CD14-positive monocyte (primary cell): ENCODE measurements around the gene CREB1. TPM values are rescaled to one million over a fixed set of nuclear protein-coding genes. Genes with fewer than 3 reads are reported as not detected.
A peak's percentile ranks its signal among the peaks of the same experiment; 100 is the strongest.

Source experiments
- DNase-seq, 3 donors: peaks; one replicate each; pipeline ENCODE4 v3.0.0-alpha.2; 2011 to 2022
- H2AFZ ChIP-seq: 2 replicates; pipeline ENCODE4 v1.6.0; 2012; ENCODE audit warnings: mild to moderate bottlenecking, low read depth, low read length, inconsistent platforms; ENCODE audit not compliant: insufficient read depth, poor library complexity, severe bottlenecking
- H3K27ac ChIP-seq, 2 donors: 1 replicate in 1 of 2; 2 replicates in 1 of 2; pipeline ENCODE4 v1.5.1; 2012 to 2013; ENCODE audit warnings: low read length in 2 of 2, control low read depth in 1 of 2, inconsistent platforms in 1 of 2, low read depth in 1 of 2, mild to moderate bottlenecking in 1 of 2
- H3K27me3 ChIP-seq, 2 donors: one replicate each; pipeline versions ENCODE4 v1.6.0 to v1.6.1; 2011 to 2013; ENCODE audit warnings: low read length in 2 of 2; ENCODE audit not compliant: control insufficient read depth in 2 of 2, insufficient read depth in 2 of 2
- H3K36me3 ChIP-seq, 2 donors: replicated peaks in 1 of 2; 1 replicate in 1 of 2; 2 replicates in 1 of 2; pipeline versions ENCODE4 v1.5.1 to v1.6.1; 2012 to 2013; ENCODE audit warnings: low read length in 2 of 2, control low read depth in 1 of 2, inconsistent platforms in 1 of 2, mild to moderate bottlenecking in 1 of 2; ENCODE audit not compliant: insufficient read depth in 2 of 2, control insufficient read depth in 1 of 2
- H3K4me1 ChIP-seq, 2 donors: 1 replicate in 1 of 2; 2 replicates in 1 of 2; pipeline versions ENCODE4 v1.5.1 to v1.6.1; 2012 to 2013; ENCODE audit warnings: low read length in 2 of 2, control low read depth in 1 of 2, inconsistent platforms in 1 of 2, mild to moderate bottlenecking in 1 of 2, moderate library complexity in 1 of 2; ENCODE audit not compliant: insufficient read depth in 2 of 2, control insufficient read depth in 1 of 2
- H3K4me2 ChIP-seq: replicated peaks from 2 replicates; pipeline ENCODE3; 2012; ENCODE audit warnings: low read length, moderate library complexity, mild to moderate bottlenecking; ENCODE audit not compliant: poor library complexity, severe bottlenecking; ENCODE audit errors: extremely low read depth
- H3K4me3 ChIP-seq, 3 experiments: fragments of 200-600 bp in 1 of 3; sonication (generic) in 1 of 3; replicated peaks in 1 of 3; 1 replicate in 2 of 3; 2 replicates in 1 of 3; pipeline ENCODE4 v1.5.1; 2011 to 2013; ENCODE audit warnings: low read length in 3 of 3, mild to moderate bottlenecking in 3 of 3, control low read depth in 2 of 3, low read depth in 2 of 3, inconsistent platforms in 1 of 3, moderate library complexity in 1 of 3
- H3K79me2 ChIP-seq: 2 replicates; pipeline ENCODE4 v1.6.0; 2012; ENCODE audit warnings: mild to moderate bottlenecking, control low read depth, inconsistent platforms, low read length, moderate library complexity; ENCODE audit not compliant: insufficient read depth
- H3K9ac ChIP-seq: 2 replicates; pipeline ENCODE4 v1.6.0; 2017; ENCODE audit warnings: low read length, mild to moderate bottlenecking; ENCODE audit not compliant: insufficient read depth, poor library complexity, severe bottlenecking
- H3K9me3 ChIP-seq, 2 donors: replicated peaks in 1 of 2; 1 replicate in 1 of 2; 2 replicates in 1 of 2; pipeline versions ENCODE4 v1.5.1 to v1.6.1; 2012 to 2013; ENCODE audit warnings: low read length in 2 of 2, control low read depth in 1 of 2; ENCODE audit not compliant: control insufficient read depth in 1 of 2, insufficient read depth in 1 of 2
- H4K20me1 ChIP-seq: 2 replicates; pipeline ENCODE4 v1.6.0; 2012; ENCODE audit warnings: mild to moderate bottlenecking, low read length, control low read depth, moderate library complexity; ENCODE audit not compliant: insufficient read depth
- H3K27ac Mint-ChIP-seq, 7 donors: one replicate each; pipeline ENCODE4 v1.8.0; 2020; ENCODE audit warnings: mild to moderate bottlenecking in 7 of 7, mixed read lengths in 7 of 7, moderate library complexity in 6 of 7, inconsistent platforms in 2 of 7
- H3K27me3 Mint-ChIP-seq, 3 donors: one replicate each; pipeline ENCODE4 v1.8.0; 2021 to 2022; ENCODE audit warnings: low read depth in 3 of 3, mild to moderate bottlenecking in 3 of 3, mixed read lengths in 3 of 3, moderate library complexity in 3 of 3, inconsistent platforms in 1 of 3
- H3K36me3 Mint-ChIP-seq, 2 donors: one replicate each; pipeline ENCODE4 v1.8.0; 2020; ENCODE audit warnings: mixed read lengths in 2 of 2, inconsistent platforms in 1 of 2, mild to moderate bottlenecking in 1 of 2
- H3K4me1 Mint-ChIP-seq: one replicate; pipeline ENCODE4 v1.8.0; 2020; ENCODE audit warnings: mild to moderate bottlenecking, mixed read lengths
- H3K4me3 Mint-ChIP-seq, 2 donors: one replicate each; pipeline ENCODE4 v1.8.0; 2020; ENCODE audit warnings: mild to moderate bottlenecking in 2 of 2, mixed read lengths in 2 of 2, moderate library complexity in 1 of 2
- H3K9me3 Mint-ChIP-seq, 7 donors: one replicate each; pipeline ENCODE4 v1.8.0; 2020 to 2022; ENCODE audit warnings: mixed read lengths in 7 of 7, mild to moderate bottlenecking in 6 of 7, moderate library complexity in 6 of 7, inconsistent platforms in 2 of 7
- CTCF ChIP-seq: fragments of 200-600 bp; IDR thresholded peaks from one replicate; pipeline ENCODE4 v1.8.0; 2022; ENCODE audit warnings: antibody characterized with exemption, mild to moderate bottlenecking
- WGBS: methylation state at CpG from one replicate; pipeline ENCODE4 v1.1.5; 2013; ENCODE audit warnings: missing lambda C conversion rate; ENCODE audit not compliant: insufficient coverage; 5-methylcytosine and 5-hydroxymethylcytosine counted together
- intact Hi-C, 2 donors: fragments of 100-400 bp; cut with micrococcal nuclease; formaldehyde crosslinking; loops; one replicate each; pipeline versions ENCODE4 v1.15.0 to v1.15.1; 2023
- polyA plus RNA-seq, 3 donors: library from polyadenylated mRNA; depleted of rRNA in 1 of 3; unstranded in 2 of 3; stranded (reverse) in 1 of 3; fragments of 300-500 nt in 2 of 3; fragments of >200 nt in 1 of 3; fragmentation: Illumina TruSeq in 2 of 3; gene quantifications; 1 replicate in 2 of 3; 2 replicates in 1 of 3; pipeline ENCODE4 v1.2.3, GENCODE V29; 2012 to 2021

The CREB1 gene
- polyA plus RNA-seq, 3 donors: 43.3 to 60.5 (median 55.2) TPM

- Histone ChIP-seq H2AFZ (no peak overlapping the region), H3K27ac (no peak overlapping the region), H3K9ac (no peak overlapping the region), H3K4me2 (no peak overlapping the region), H3K4me3 (no peak overlapping the region), H3K27me3 (no peaks in the 10 kb centered on the region), H3K79me2 (peaks cover 100% of the 10 kb centered on the region), H4K20me1 (peaks cover 100% of the 10 kb centered on the region), H3K9me3 (no peaks in the 10 kb centered on the region), H3K36me3 (peaks cover 0 to 2% of the 10 kb centered on the region in 2 donors), H3K4me1 (no peaks in the 10 kb centered on the region)
- Mint-ChIP-seq H3K27ac (no peak overlapping the region), H3K27me3 (peaks cover 0 to 1% (median 0%) of the 10 kb centered on the region in 3 donors), H3K36me3 (peaks cover 2 to 14% of the 10 kb centered on the region in 2 donors), H3K4me3 (no peak overlapping the region), H3K9me3 (peaks cover 0 to 4% (median 0%) of the 10 kb centered on the region in 7 donors), H3K4me1 (peaks cover 25% of the 10 kb centered on the region)
- TF ChIP-seq CTCF: no peak
- no peak for DNase-seq
- WGBS: no CpG with 5 or more reads among the region's 2 CpGs
- intact Hi-C loops: no loop called here
Observed at GRCh38 chr2:207549145-207549544, 19.4 kb downstream of the CREB1 start.

GRCh38 chr2:207558079-207558491, 28.3 kb downstream of the CREB1 start:
- intact Hi-C loops: no loop called here
- Histone ChIP-seq H3K79me2 (peaks cover 51% of the 10 kb centered on the region), H4K20me1 (peaks cover 67% of the 10 kb centered on the region), H3K4me3 (no peak overlapping the region), H3K4me2 (no peak overlapping the region), H3K4me1 (peaks cover 6 to 8% of the 10 kb centered on the region in 2 donors), H2AFZ (no peak overlapping the region), H3K36me3 (peaks cover 31 to 67% of the 10 kb centered on the region in 2 donors), H3K9ac (no peak overlapping the region), H3K9me3 (no peaks in the 10 kb centered on the region), H3K27me3 (no peaks in the 10 kb centered on the region), H3K27ac (peak overlapping the region in 1 of 2 donors; percentile 52)
- Mint-ChIP-seq H3K27ac (peak overlapping the region in 5 of 7 donors; percentile 3 to 72 (median 54)), H3K4me3 (no peak overlapping the region), H3K27me3 (peaks cover 0 to 2% (median 0%) of the 10 kb centered on the region in 3 donors), H3K4me1 (peaks cover 27% of the 10 kb centered on the region), H3K36me3 (peaks cover 44 to 57% of the 10 kb centered on the region in 2 donors), H3K9me3 (no peaks in the 10 kb centered on the region)
- WGBS: 77% methylated on average over 1 of the region's 1 CpG
- DNase-seq: peak in 1 of 3 donors; percentile 15
- TF ChIP-seq CTCF: no peak
